ELR (cell line): Measurements from ENCODE around the gene ADCYAP1R1.

Experiments
- DNase-seq: peaks from one replicate; pipeline ENCODE4 v3.0.0-alpha.2; 2015; ENCODE audit warnings: low read depth

ADCYAP1R1 gene

GRCh38 chr7:31043051-31043471 is 9.0 kb upstream of the ADCYAP1R1 start:
- no peak for DNase-seq

GRCh38 chr7:31044529-31044928 is 7.6 kb upstream of the ADCYAP1R1 start:
- no peak for DNase-seq

GRCh38 chr7:31046723-31047122 is 5.4 kb upstream of the ADCYAP1R1 start:
- no peak for DNase-seq

- DNase-seq, result no peak
Measured at GRCh38 chr7:31047313-31048146, 4.6 kb upstream of the ADCYAP1R1 start.

GRCh38 chr7:31049005-31049765 is 2.9 kb upstream of the ADCYAP1R1 start:
- no peak for DNase-seq

GRCh38 chr7:31052487-31052840 is 356 bp downstream of the ADCYAP1R1 start:
- DNase-seq, result no peak

- DNase-seq, result no peak
Measured at GRCh38 chr7:31052841-31053601, 913 bp downstream of the ADCYAP1R1 start.

GRCh38 chr7:31053986-31054385 is 1.9 kb downstream of the ADCYAP1R1 start:
- DNase-seq, result no peak

GRCh38 chr7:31054608-31055278 is 2.6 kb downstream of the ADCYAP1R1 start:
- DNase-seq, result no peak

GRCh38 chr7:31055471-31055870 is 3.4 kb downstream of the ADCYAP1R1 start:
- no peak for DNase-seq

- no peak for DNase-seq
Measured at GRCh38 chr7:31056775-31057346, 4.8 kb downstream of the ADCYAP1R1 start.

GRCh38 chr7:31058122-31058521 is 6.0 kb downstream of the ADCYAP1R1 start:
- DNase-seq, result peak; percentile 66

- DNase-seq, result no peak
Measured at GRCh38 chr7:31058688-31059087, 6.6 kb downstream of the ADCYAP1R1 start.

- DNase-seq, result no peak
Measured at GRCh38 chr7:31059551-31059950, 7.4 kb downstream of the ADCYAP1R1 start.

- DNase-seq, result peak; percentile 9
Measured at GRCh38 chr7:31061185-31061584, 9.1 kb downstream of the ADCYAP1R1 start.

GRCh38 chr7:31062746-31063435 is 10.8 kb downstream of the ADCYAP1R1 start:
- no peak for DNase-seq

GRCh38 chr7:31065021-31065593 is 13.0 kb downstream of the ADCYAP1R1 start:
- no peak for DNase-seq

GRCh38 chr7:31065840-31066239 is 13.7 kb downstream of the ADCYAP1R1 start:
- DNase-seq, result no peak

- no peak for DNase-seq
Measured at GRCh38 chr7:31066516-31067130, 14.5 kb downstream of the ADCYAP1R1 start.

- no peak for DNase-seq
Measured at GRCh38 chr7:31067491-31067890, 15.4 kb downstream of the ADCYAP1R1 start.
